ENCODE results near the gene FNDC3B.

The FNDC3B gene

DNA sequence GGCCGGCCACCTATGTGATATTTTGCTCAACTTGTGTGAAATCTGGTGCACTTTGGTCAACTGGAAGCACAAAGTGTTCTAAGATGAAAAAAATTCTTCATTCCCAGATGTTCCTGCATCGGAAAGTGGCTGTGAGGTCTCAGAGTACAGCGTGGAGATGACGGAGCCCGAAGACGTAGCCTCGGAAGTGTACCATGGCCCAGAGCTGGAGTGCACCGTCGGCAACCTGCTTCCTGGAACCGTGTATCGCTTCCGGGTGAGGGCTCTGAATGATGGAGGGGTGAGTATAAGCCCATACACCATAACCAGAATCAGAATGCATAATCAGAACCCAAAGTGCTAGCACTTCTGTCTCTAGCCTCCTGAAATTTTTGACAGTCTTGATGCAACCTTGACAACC, 304.6 kb downstream of the FNDC3B start:
- TF ChIP-seq, protein P1, sequence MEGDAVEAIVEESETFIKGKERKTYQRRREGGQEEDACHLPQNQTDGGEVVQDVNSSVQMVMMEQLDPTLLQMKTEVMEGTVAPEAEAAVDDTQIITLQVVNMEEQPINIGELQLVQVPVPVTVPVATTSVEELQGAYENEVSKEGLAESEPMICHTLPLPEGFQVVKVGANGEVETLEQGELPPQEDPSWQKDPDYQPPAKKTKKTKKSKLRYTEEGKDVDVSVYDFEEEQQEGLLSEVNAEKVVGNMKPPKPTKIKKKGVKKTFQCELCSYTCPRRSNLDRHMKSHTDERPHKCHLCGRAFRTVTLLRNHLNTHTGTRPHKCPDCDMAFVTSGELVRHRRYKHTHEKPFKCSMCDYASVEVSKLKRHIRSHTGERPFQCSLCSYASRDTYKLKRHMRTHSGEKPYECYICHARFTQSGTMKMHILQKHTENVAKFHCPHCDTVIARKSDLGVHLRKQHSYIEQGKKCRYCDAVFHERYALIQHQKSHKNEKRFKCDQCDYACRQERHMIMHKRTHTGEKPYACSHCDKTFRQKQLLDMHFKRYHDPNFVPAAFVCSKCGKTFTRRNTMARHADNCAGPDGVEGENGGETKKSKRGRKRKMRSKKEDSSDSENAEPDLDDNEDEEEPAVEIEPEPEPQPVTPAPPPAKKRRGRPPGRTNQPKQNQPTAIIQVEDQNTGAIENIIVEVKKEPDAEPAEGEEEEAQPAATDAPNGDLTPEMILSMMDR (IDR thresholded peaks at IDR 0.05): no peak

DNA sequence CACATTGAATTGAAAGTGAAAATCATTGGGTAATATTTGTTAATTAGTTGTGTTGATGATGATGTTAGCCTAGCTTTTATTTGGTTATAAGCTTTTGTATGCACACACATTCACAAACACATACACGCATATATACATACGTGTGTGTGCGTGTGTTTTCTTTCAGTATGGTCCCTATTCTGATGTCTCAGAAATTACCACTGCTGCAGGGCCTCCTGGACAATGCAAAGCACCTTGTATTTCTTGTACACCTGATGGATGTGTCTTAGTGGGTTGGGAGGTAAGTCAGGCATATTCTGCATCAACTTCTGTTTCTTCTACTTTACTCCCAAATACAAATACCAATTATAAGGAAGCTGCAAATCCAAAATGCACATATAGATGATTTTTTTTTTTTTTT, 306.8 kb downstream of the FNDC3B start:
- TF ChIP-seq, protein P1 (IDR thresholded peaks at IDR 0.05): no peak

DNA sequence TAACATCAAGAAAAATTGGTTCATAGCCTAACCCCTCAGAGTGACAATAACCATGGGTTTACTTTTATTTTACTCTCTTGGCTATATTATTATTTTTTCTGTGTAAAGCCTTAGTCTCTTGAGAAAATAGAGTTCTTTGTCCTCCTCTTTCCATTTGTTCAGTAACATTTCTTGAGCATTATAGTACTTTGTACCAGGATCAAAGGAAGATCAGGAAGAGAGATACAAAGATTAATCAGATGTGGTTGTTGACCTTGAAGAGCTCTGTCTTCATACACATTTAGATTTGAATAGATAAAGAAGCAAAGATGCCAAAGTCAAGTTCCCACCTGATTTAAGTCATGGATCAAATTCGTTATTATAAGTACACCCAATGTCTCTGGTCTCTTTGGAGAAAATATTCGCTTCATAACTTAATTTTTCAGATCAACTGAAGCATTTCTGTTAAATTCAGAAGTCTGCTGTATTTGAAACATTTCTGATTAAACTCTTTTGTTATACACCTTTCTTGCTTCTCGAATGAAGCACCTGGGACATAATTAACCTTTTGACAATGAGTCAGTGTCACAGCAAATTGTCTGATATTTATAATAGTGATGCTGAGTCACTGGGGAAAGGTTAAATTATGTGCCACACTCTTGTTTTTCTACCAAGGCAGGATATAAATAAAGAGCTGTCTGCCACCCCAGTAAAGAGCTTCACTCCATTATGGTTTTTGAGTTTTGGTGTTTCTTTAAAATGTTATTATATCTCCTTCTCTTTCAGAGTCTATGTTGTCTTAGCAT, 308.7 kb downstream of the FNDC3B start:
- TF ChIP-seq, protein P1 (IDR thresholded peaks at IDR 0.05): no peak

DNA sequence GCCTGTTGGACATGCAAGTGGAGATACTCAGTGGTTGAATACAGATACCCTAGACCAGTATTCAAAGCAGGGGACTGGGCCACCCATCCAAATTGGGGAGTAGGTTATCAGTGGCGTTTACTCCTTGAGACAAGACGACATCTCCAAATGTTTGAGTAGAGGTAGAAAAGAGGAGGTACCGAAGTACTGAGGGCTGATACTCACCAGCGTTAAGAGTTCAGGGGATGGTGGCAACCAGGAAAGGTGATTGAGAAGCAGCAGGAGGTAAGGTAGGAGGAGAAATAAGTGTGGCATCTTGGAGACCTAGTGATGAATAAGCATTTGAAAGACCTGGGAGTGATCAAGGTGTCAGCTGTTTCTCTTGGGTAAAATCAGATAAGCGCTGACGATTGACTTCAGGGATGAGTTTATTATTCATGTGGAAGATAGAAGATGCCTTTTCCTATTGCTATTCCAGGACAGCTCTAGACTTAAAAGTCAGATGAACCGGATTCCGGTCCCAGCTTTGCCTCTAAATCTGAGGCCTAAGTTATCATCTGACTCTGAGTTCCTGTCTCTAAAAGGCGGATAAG, 312.6 kb downstream of the FNDC3B start:
- TF ChIP-seq, protein P1 (IDR thresholded peaks at IDR 0.05): no peak

DNA sequence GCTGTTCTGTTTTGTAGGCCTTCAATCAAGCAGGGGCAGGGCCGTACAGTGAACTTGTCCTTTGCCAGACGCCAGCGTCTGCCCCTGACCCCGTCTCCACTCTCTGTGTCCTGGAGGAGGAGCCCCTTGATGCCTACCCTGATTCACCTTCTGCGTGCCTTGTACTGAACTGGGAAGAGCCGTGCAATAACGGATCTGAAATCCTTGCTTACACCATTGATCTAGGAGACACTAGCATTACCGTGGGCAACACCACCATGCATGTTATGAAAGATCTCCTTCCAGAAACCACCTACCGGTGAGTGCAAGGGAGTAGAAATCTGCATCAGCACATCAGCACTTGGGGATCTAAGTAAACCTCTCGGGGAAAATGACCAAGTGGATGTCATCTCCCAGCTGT, 313.4 kb downstream of the FNDC3B start:
- TF ChIP-seq, protein P1 (IDR thresholded peaks at IDR 0.05): no peak

DNA sequence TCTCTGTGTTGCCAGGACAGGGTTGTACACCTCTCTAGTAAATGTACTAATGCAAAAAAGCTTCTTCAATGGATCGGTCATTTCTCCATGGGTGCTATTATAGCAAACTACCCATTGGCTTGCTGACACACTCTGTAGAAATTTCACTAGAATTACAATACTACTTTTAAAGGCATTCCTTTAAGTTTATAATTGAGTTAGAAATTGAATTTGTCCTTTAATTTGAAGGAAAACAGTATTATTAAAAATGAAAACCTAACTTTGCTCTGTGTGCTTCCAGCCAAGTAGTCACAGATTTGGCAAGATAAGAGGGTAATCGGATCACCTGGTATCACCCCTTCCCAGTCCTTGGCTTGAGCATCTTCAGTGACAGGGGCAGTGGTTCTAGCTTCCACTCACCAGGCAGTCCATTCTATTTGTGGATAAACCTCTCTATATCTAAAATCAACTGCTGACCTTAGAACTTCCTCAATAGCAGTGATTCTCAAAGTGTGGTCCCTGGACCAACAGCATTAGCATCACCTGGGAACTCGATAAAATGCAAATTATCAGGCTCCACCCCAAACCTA, 315.6 kb downstream of the FNDC3B start:
- TF ChIP-seq, protein P1 (IDR thresholded peaks at IDR 0.05): no peak

DNA sequence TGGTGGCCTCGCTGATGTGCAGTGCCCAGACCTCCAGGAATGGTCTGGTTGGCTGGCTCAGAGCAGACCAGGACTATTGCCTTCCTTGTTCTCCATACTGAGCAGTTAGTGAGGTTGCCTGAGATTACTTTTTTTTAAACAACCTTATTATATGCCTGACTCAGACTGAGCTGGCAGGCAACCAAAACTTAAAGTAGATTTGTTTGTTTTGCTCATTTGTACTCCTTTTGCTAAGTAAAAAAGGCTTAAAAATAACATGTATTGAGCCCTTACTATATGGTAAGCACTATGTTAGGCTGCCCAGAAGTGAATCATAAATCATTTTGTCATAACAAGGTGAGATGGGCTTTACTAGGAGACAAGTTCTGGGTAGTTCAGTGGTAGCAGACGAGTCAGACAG, 316.5 kb downstream of the FNDC3B start:
- TF ChIP-seq, protein P1 (IDR thresholded peaks at IDR 0.05): no peak

All from LNCAP (cell line).